ENCODE data around the gene PROK2. TPM values are rescaled to one million over a fixed set of nuclear protein-coding genes. Genes with fewer than 3 reads are reported as not detected.

PROK2 gene
- total and polyA plus RNA-seq, 3 donors from 2014 or later: 4.9 to 23.1 (median 7.7) TPM

- Histone ChIP-seq H3K36me3 (ENCODE audit: low read depth, missing control alignments) (no peaks in the 10 kb centered on the region), H3K27me3 (no peaks in the 10 kb centered on the region), H3K4me3 (no peak overlapping the region), H3K9me3 (no peaks in the 10 kb centered on the region), H3K27ac (no peak overlapping the region), H3K4me1 (peaks cover 7% of the 10 kb centered on the region)
- DNase-seq: no peak
- TF ChIP-seq CTCF (IDR thresholded peaks at IDR 0.05) (no peak), POLR2A (IDR thresholded peaks at IDR 0.05) (no peak)
- intact Hi-C loops (cut with DNase I; ENCODE audit: low total_unique reads): no loop called here
- WGBS, 2 donors: 69 to 70% methylated on average over 6 of the region's 6 CpGs
These were observed 5.1 kb downstream of the PROK2 start for GRCh38 chr3:71779674-71780377.

GRCh38 chr3:71778353-71778752 lies 6.6 kb downstream of the PROK2 start:
- DNase-seq: no peak
- TF ChIP-seq CTCF (IDR thresholded peaks at IDR 0.05) (no peak), POLR2A (IDR thresholded peaks at IDR 0.05) (no peak)
- no peaks in the 10 kb centered on the region for H3K27me3 ChIP-seq
- H3K4me1 ChIP-seq: no peaks in the 10 kb centered on the region
- no peak overlapping the region for H3K4me3 ChIP-seq
- no peaks in the 10 kb centered on the region for H3K9me3 ChIP-seq
- intact Hi-C loops (cut with DNase I; ENCODE audit: low total_unique reads): no loop called here
- H3K36me3 ChIP-seq (ENCODE audit: low read depth, missing control alignments): no peaks in the 10 kb centered on the region
- WGBS, 2 donors: 93% methylated on average over 3 of the region's 3 CpGs
- H3K27ac ChIP-seq: no peak overlapping the region

- Histone ChIP-seq H3K27ac (no peak overlapping the region), H3K36me3 (ENCODE audit: low read depth, missing control alignments) (no peaks in the 10 kb centered on the region), H3K27me3 (no peaks in the 10 kb centered on the region), H3K4me3 (no peak overlapping the region), H3K4me1 (no peaks in the 10 kb centered on the region), H3K9me3 (no peaks in the 10 kb centered on the region)
- TF ChIP-seq POLR2A (IDR thresholded peaks at IDR 0.05) (no peak), CTCF (IDR thresholded peaks at IDR 0.05) (no peak)
- DNase-seq: no peak
- 69 to 76% methylated on average over 6 of the region's 6 CpGs for WGBS, 2 donors
- intact Hi-C loops (cut with DNase I; ENCODE audit: low total_unique reads): no loop called here
These were observed 8.4 kb downstream of the PROK2 start for GRCh38 chr3:71776538-71776937.

- H3K27ac ChIP-seq: no peak overlapping the region
- DNase-seq: no peak
- intact Hi-C loops (cut with DNase I; ENCODE audit: low total_unique reads): no loop called here
- WGBS, 2 donors: 74 to 76% methylated on average over 1 of the region's 1 CpG
- no peak overlapping the region for H3K4me3 ChIP-seq
- no peaks in the 10 kb centered on the region for H3K4me1 ChIP-seq
- H3K27me3 ChIP-seq: no peaks in the 10 kb centered on the region
- TF ChIP-seq CTCF (IDR thresholded peaks at IDR 0.05) (no peak), POLR2A (IDR thresholded peaks at IDR 0.05) (no peak)
- H3K9me3 ChIP-seq: no peaks in the 10 kb centered on the region
- no peaks in the 10 kb centered on the region for H3K36me3 ChIP-seq (ENCODE audit: low read depth, missing control alignments)
These were observed 13.1 kb downstream of the PROK2 start for GRCh38 chr3:71771884-71772283.

- H3K27ac ChIP-seq: no peak overlapping the region
- intact Hi-C loops (cut with DNase I; ENCODE audit: low total_unique reads): no loop called here
- no peak overlapping the region for H3K4me3 ChIP-seq
- no peak for DNase-seq
- no peak for TF ChIP-seq CTCF (IDR thresholded peaks at IDR 0.05)
- TF ChIP-seq POLR2A (IDR thresholded peaks at IDR 0.05): no peak
- no peaks in the 10 kb centered on the region for H3K4me1 ChIP-seq
- WGBS, 2 donors: 75 to 77% methylated on average over 5 of the region's 5 CpGs
- H3K36me3 ChIP-seq (ENCODE audit: low read depth, missing control alignments): no peaks in the 10 kb centered on the region
- no peaks in the 10 kb centered on the region for H3K9me3 ChIP-seq
- no peaks in the 10 kb centered on the region for H3K27me3 ChIP-seq
These were observed 13.8 kb downstream of the PROK2 start for GRCh38 chr3:71771126-71771525.

Measured in testis (tissue), 3 donors.